Measurements from ENCODE around the gene CRYZL1. TPM values are rescaled to one million over a fixed set of nuclear protein-coding genes. Genes with fewer than 3 reads are reported as not detected.

The CRYZL1 gene
- total RNA-seq, 1 experiment from 2014 or later = 43.0 TPM

DNA sequence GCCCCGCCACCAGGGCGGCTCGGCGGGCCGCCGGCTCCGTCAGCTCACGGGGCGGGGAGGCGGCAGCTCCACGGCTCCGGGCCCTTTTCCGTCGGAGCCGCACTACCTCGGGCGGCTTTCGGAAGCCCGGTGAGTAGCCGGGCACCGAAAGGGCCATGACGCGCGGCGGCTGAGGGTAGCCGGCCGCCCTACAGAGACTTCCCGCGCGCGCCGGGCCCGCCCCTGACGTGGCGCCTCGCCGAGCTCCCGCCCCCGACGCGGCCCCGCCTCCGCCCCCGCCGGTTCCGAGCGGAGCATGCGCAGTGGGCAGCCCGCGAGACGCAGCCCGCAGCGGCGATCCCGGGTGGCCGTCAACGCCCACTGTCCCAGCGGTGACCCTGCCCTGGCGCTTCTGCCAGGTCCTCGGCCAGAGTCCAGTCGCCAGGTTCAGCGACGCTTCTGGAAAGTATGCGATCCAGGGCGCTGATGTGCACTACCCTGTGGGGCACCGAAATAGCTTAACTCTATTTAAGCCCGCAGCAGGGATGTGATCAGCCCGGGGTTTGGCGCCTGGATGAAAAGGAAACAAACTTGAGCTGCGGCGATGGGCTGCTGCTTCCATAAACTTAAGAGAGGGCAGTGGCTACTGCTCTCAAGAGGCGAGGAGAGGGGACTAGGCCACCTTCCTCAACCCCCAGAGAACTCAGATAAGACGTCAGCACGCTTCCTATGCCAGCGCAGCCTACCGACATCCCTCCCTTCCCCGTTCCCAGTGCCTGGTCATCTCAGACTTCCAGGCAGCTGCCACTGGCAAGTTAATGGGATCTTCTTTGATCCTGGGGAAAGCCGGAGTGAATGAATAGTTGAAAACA is 52.8 kb downstream of the CRYZL1 start, which contains the start of gene DONSON:
DONSON (minus strand) TSS at position 200 of the 851 bp plus-strand sequence; CDS start at position 157, 43 bp downstream.
- Histone ChIP-seq H3K4me3 (replicated peaks in 1 of 2; ENCODE audit: low read depth in 1 of 2, low read length in 2 of 2) (peak within 1 kb of the TSS; percentile 86 to 88), H3K27ac (ENCODE audit: low read depth, low read length) (peak within 1 kb of the TSS; percentile 86), H2AFZ (ENCODE audit: low read depth, low read length, poor library complexity, severe bottlenecking) (peak within 1 kb of the TSS; percentile 86), H3K4me1 (ENCODE audit: control insufficient read depth in 1 of 2, insufficient read depth in 2 of 2, low read length in 2 of 2) (peaks cover 6 to 21% of the 10 kb centered on the region in 2 experiments; a peak in 3 of 4 replicates), H4K20me1 (ENCODE audit: insufficient read depth) (no peaks in the 10 kb centered on the region), H3K9me3 (ENCODE audit: control insufficient read depth in 1 of 2, insufficient read depth in 1 of 2, low read depth in 1 of 2, low read length in 2 of 2) (no peaks in the 10 kb centered on the region), H3K36me3 (ENCODE audit: control insufficient read depth in 1 of 2, insufficient read depth in 2 of 2, low read length in 2 of 2) (peaks cover 8 to 20% of the 10 kb centered on the region in 2 experiments; a peak in 3 of 4 replicates), H3K9me2 (ENCODE audit: insufficient read depth) (no peaks in the 10 kb centered on the region), H3K9ac (ENCODE audit: low read length) (peak within 1 kb of the TSS; percentile 95), H3K4me2 (ENCODE audit: low read length) (peak within 1 kb of the TSS; percentile 95), H3K79me2 (ENCODE audit: insufficient read depth, low read length) (peaks cover 41% of the 10 kb centered on the region), H3K27me3 (ENCODE audit: insufficient read depth, low read length) (no peaks in the 10 kb centered on the region)
- ChIA-PET POLR2A (interaction anchor here (0.7 to 1.6 kb wide), 9 partner anchors 8 to 46 kb away, joined by 3 to 4 read pairs (median 3); partner anchors contain the start of gene SON), CTCF (interaction anchor here (0.7 to 2.0 kb wide), 5 partner anchors 11 to 1019 kb away, joined by 3 to 17 read pairs (median 4); partner anchors contain the start of gene PAXBP1), RAD21 (ENCODE audit: low non-redundant PET in 1 of 2, low total read pairs in 2 of 2, uncharacterized antibody in 2 of 2, unreplicated experiment in 2 of 2) (no interaction called here)
- intact Hi-C loops (cut with micrococcal nuclease) = no loop called here
- ATAC-seq (peak; percentile 93), DNase-seq (ENCODE audit: low read depth, low spot score) (peak; percentile 35)
- BruUV-seq (replicated peaks) = TSS peak; percentile 84
- TF ChIP-seq ZNF274 (IDR thresholded peaks at IDR 0.05; ENCODE audit: low read depth, low read length) (no peak), EZH2phosphoT487 (IDR thresholded peaks at IDR 0.05; ENCODE audit: borderline replicate concordance) (no peak), ZFX (IDR thresholded peaks at IDR 0.05) (peak; percentile 58; the same call in 1 of the 2 replicates), CEBPB (IDR thresholded peaks at IDR 0.05; ENCODE audit: low read depth) (no peak), TCF7L2 (IDR thresholded peaks at IDR 0.05; ENCODE audit: borderline replicate concordance, extremely low read depth, insufficient read depth, insufficient read length) (no peak), SP1 (IDR thresholded peaks at IDR 0.05; ENCODE audit: low read depth) (0 out of 2 replicates have a peak, but pooled peaks have one; percentile 39), CBX3 (IDR thresholded peaks at IDR 0.05; ENCODE audit: low read depth) (no peak), ELF1 (IDR thresholded peaks at IDR 0.05; ENCODE audit: borderline replicate concordance, low read depth) (no peak), POLR2AphosphoS5 (IDR thresholded peaks at IDR 0.05; ENCODE audit: low read depth, low read length) (peak; percentile 73; the same call in 1 of the 2 replicates), POLR2A (IDR thresholded peaks at IDR 0.05; ENCODE audit: borderline replicate concordance, extremely low read depth, insufficient read depth, insufficient read length) (peak; percentile 58), JUND (IDR thresholded peaks at IDR 0.05) (no peak), EGR1 (IDR thresholded peaks at IDR 0.05; ENCODE audit: low read depth) (peak; percentile 80), EZH2 (IDR thresholded peaks at IDR 0.05) (no peak), SRF (IDR thresholded peaks at IDR 0.05; ENCODE audit: low read depth) (no peak), SIN3A (IDR thresholded peaks at IDR 0.05; ENCODE audit: low read depth) (peak; percentile 46; the same call in 1 of the 2 replicates), FOSL1 (IDR thresholded peaks at IDR 0.05; ENCODE audit: low read depth) (no peak)
- TF ChIP-seq, protein P1, sequence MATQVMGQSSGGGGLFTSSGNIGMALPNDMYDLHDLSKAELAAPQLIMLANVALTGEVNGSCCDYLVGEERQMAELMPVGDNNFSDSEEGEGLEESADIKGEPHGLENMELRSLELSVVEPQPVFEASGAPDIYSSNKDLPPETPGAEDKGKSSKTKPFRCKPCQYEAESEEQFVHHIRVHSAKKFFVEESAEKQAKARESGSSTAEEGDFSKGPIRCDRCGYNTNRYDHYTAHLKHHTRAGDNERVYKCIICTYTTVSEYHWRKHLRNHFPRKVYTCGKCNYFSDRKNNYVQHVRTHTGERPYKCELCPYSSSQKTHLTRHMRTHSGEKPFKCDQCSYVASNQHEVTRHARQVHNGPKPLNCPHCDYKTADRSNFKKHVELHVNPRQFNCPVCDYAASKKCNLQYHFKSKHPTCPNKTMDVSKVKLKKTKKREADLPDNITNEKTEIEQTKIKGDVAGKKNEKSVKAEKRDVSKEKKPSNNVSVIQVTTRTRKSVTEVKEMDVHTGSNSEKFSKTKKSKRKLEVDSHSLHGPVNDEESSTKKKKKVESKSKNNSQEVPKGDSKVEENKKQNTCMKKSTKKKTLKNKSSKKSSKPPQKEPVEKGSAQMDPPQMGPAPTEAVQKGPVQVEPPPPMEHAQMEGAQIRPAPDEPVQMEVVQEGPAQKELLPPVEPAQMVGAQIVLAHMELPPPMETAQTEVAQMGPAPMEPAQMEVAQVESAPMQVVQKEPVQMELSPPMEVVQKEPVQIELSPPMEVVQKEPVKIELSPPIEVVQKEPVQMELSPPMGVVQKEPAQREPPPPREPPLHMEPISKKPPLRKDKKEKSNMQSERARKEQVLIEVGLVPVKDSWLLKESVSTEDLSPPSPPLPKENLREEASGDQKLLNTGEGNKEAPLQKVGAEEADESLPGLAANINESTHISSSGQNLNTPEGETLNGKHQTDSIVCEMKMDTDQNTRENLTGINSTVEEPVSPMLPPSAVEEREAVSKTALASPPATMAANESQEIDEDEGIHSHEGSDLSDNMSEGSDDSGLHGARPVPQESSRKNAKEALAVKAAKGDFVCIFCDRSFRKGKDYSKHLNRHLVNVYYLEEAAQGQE (IDR thresholded peaks at IDR 0.05; ENCODE audit: low read depth) = no peak
- TF ChIP-seq, protein P2, sequence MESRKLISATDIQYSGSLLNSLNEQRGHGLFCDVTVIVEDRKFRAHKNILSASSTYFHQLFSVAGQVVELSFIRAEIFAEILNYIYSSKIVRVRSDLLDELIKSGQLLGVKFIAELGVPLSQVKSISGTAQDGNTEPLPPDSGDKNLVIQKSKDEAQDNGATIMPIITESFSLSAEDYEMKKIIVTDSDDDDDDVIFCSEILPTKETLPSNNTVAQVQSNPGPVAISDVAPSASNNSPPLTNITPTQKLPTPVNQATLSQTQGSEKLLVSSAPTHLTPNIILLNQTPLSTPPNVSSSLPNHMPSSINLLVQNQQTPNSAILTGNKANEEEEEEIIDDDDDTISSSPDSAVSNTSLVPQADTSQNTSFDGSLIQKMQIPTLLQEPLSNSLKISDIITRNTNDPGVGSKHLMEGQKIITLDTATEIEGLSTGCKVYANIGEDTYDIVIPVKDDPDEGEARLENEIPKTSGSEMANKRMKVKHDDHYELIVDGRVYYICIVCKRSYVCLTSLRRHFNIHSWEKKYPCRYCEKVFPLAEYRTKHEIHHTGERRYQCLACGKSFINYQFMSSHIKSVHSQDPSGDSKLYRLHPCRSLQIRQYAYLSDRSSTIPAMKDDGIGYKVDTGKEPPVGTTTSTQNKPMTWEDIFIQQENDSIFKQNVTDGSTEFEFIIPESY (IDR thresholded peaks at IDR 0.05; ENCODE audit: extremely low read depth, insufficient replicate concordance, low read length) = no peak
- TF ChIP-seq, protein P3, sequence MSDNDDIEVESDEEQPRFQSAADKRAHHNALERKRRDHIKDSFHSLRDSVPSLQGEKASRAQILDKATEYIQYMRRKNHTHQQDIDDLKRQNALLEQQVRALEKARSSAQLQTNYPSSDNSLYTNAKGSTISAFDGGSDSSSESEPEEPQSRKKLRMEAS (IDR thresholded peaks at IDR 0.05) = peak; percentile 26; the same call in 1 of the 2 replicates
- TF ChIP-seq, protein P4, sequence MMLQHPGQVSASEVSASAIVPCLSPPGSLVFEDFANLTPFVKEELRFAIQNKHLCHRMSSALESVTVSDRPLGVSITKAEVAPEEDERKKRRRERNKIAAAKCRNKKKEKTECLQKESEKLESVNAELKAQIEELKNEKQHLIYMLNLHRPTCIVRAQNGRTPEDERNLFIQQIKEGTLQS (IDR thresholded peaks at IDR 0.05) = no peak

Data from HCT116 (cell line).